DMS114 treated with DMSO at 0.1 percent for 48 hours (cell line): ENCODE measurements around the gene ACAD9.
"Not testable (repeated sequence)": the region's sequence is repeated elsewhere in the genome, so short reads cannot be mapped to it uniquely, and the experiment has no call there.

ENCODE experiments used
- DNase-seq: peaks from one replicate; lab custom pipeline; 2025; ENCODE audit not compliant: unreplicated experiment; lab: John Stamatoyannopoulos, UW

Gene ACAD9

DNA sequence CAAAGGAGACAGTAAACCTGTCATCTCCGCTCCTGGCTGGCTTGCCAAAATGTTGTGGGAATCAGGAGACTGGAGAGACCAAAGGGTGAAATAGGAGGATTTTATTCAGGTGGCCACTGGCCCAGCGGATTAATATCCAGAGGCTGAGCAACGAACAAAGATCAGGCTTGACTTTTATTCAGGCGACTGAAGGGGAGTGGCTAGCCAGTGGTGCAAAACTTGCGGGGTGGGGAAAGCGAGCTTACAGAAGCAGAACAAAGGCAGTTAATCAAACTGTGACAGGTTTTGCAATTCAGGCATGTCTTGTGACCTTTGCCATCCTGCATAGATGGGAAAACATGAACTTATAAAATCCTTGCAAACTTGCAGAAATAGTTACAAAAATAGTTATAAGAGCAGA, 19.8 kb upstream of the ACAD9 start:
- no peak for DNase-seq

DNA sequence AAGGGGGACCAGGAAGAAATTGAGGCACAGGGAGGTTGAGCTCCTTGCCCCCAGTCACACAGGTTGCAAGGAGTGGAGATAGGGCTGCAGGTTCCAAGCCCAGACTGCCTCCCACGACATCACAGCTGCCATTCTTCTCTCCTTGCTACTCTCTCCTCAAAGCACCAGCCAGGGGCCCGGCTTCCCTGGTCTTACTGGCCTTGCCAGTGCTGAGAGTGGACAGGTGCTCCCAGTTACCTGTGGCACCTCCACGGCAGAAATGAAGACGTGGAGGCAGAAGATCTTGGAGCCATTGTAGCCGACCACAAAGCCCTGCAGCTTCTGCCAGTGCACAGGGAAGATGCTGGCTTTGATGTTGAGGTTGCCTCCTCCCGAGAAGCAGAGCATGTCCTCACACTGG, 17.9 kb upstream of the ACAD9 start:
- DNase-seq = no peak

DNA sequence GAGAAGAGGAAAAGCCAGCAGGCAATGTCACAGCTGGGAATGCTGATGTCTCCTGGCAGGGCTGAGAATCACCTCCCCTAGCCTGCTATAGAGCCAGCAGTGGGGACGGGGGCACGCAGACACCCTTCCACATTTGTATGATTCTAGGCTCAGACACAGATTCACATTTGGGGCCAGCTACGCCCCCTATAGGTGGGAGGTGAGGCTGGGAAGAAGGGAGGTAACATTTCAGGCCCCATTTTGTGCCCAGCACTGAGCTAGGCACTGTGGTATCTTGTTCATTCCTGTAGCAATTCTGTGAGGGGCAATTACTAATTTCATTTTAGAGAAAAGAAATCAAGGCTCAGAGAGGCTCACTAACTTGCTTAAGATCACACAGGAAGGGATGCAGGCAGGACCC, 15.9 kb upstream of the ACAD9 start:
- DNase-seq = no peak

DNA sequence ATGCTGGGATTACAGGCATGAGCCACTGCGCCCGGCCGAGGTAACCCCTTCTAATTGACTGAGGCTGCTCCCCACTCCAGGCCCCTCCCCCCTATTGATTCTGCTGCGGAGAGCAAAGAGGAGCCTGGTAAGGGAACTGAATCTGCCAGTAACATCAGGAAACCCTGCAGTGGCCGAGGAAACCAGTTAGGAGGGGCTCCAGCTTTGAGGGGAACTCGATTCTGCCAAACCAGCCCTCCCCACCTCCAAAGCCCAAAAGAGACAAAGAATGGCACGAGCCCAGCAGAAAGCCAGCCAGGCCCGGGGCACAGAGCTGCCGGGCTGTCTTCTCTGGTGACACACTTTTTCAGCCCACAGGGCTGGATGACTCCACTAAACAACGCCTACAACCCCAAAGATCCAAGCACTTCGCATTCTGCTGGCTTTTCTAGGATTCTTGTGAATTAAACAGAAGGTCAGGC, 15.0 kb upstream of the ACAD9 start:
- DNase-seq = no peak

GRCh38 chr3:128864849-128865804, 14.3 kb upstream of the ACAD9 start:
- DNase-seq = not testable (repeated sequence)

GRCh38 chr3:128867200-128868125, 12.0 kb upstream of the ACAD9 start:
- DNase-seq = no peak

- DNase-seq = no peak
These were observed 9.1 kb upstream of the ACAD9 start for GRCh38 chr3:128870347-128870746.

DNA sequence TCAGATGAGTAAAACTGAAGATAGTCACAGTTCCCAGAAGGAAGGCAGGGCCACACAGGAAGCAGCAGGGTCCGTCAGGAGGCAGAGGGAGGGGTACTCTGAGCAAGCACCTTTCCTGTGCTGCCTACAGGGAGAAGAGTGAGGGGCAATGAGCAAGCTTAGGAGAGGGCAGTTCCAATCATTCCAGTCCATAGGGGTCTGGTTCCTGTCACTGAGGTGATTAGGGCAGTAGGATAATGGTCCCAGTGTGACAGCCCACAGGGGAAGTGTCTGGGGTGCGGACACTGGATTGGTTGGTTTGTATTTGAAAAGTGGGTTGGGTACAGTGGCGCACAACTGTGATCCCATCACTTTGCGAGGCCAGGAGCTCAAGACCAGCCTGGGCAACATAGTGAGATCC, 7.1 kb upstream of the ACAD9 start:
- DNase-seq = no peak

DNA sequence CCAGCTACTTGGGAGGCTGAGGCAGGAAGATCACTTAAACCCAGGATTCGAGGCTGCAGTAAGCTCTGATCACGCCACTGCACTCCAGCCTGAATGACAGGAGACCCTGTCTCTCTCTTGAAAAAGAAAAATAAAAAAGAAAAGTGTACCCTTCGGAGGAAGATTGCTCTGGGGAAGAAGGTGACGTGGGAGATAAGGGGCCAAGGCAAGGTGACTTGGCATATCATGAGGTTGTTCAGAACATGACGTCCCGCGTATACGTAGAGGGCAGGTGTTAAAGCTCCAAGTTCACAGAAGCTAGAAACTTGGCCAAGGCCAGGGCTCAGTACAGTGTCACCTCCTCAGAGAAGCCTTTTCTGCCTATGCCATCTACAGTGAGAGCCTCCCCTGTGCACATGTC, 6.7 kb upstream of the ACAD9 start:
- DNase-seq = no peak

- DNase-seq = no peak
These were observed 6.0 kb upstream of the ACAD9 start for GRCh38 chr3:128873244-128874022.

GRCh38 chr3:128874481-128875180, 4.8 kb upstream of the ACAD9 start:
- DNase-seq = no peak

- DNase-seq = peak; percentile 17
These were observed 3.8 kb upstream of the ACAD9 start for GRCh38 chr3:128875556-128876120.

DNA sequence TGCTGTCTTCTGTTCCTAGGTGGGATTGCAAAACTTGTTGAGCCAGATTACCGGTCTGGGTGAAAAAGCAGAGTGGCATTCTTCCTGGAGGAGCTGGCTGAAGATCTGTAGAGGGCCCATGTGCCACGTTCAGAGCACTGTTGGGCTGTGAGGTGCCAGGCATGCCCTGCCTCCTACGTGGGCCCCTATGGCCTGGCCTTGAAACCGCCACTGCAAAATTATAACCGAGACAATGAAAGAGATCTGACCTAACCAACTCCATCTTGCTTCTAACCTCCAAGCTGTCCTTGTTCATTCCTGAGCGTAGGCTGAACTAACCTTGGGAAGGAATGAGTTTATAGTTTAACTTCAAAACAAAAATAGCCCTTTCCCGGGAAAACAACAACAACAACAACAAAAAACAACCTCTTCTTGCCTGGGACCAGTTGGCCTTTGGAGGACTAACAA, 1.4 kb upstream of the ACAD9 start:
- no peak for DNase-seq

DNA sequence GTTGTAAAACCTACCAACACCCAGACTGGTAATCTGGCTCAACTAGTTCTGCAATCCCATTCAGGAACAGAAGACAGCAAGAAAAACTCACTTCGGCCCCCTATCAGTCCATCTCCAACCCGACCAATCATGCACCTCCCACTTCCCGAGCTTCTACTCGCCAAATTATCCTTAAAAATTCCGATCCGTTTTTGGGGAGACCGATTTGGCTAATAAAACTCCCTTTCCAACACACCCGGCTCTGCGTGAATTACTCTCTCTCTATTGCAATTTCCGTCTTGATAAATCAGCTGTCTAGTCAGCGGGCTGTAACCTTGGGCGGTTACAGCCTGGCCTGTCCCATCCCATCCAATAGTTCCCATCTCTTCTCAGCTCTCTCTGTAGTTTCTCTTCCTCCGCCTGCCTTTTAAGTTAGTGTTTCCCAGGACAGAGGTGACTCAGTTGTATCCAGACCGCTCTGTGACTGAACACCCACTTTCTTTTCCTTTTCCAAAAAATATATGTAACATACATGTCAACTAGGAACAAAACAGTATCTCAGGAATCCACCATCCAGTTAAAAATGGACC, 780 bp upstream of the ACAD9 start:
- DNase-seq = no peak

DNA sequence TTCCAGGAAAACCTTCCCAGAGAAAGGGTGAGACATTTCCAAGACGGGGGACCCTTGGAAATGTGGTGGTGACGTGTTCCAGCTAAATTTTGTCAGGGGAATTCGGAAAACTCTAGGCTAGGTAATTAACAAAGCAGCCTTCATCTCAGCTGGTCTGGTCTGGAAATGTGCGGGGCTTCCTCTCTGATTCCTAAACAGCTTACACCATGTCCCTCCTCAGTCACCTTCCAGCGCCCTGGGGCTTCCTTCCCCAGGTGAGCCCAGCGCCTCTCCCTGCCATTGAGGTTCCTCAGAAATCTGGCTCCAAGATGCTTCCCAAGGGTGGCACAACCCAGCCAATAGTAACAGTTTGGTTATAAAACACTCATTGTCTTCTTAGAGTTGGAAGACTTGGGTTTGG, 571 bp downstream of the ACAD9 start:
- DNase-seq = no peak

- not testable (repeated sequence) for DNase-seq
These were observed 1.0 kb downstream of the ACAD9 start for GRCh38 chr3:128880455-128880854.

- no peak for DNase-seq
These were observed 2.2 kb downstream of the ACAD9 start for GRCh38 chr3:128881576-128881975.

GRCh38 chr3:128882719-128883118, 3.3 kb downstream of the ACAD9 start:
- DNase-seq = no peak

GRCh38 chr3:128884992-128885391, 5.6 kb downstream of the ACAD9 start:
- no peak for DNase-seq
